Thoracic aorta (tissue), 2 donors: ENCODE measurements around the gene MYO1E. TPM values are rescaled to one million over a fixed set of nuclear protein-coding genes. Genes with fewer than 3 reads are reported as not detected.

Experiments used
- ATAC-seq: fragments of 150-250 bp; one replicate; pipeline ENCODE4 v1.8.0; 2017; ENCODE audit warnings: low read depth; ENCODE audit not compliant: insufficient number of reproducible peaks, low FRiP score
- DNase-seq: peaks from one replicate; pipeline ENCODE4 v3.0.0-alpha.2; 2020; ENCODE audit warnings: low spot score
- H3K27ac ChIP-seq, 2 donors: fragments of 200-600 bp; sonication (generic); 1 replicate in 1 of 2; 2 replicates in 1 of 2; pipeline ENCODE4 v1.5.1; 2016; ENCODE audit warnings: mild to moderate bottlenecking in 2 of 2, moderate library complexity in 2 of 2
- H3K27me3 ChIP-seq: fragments of 200-600 bp; sonication (generic); replicated peaks from 2 replicates; pipeline ENCODE4 v1.6.0; 2016; ENCODE audit warnings: mild to moderate bottlenecking; ENCODE audit not compliant: insufficient read depth
- H3K36me3 ChIP-seq: fragments of 200-600 bp; sonication (generic); one replicate; pipeline ENCODE4 v1.5.1; 2016
- H3K4me1 ChIP-seq, 2 donors: fragments of 200-600 bp; sonication (generic); 1 replicate in 1 of 2; 2 replicates in 1 of 2; pipeline versions ENCODE4 v1.5.1 to v1.6.0; 2016; ENCODE audit warnings: low read depth in 2 of 2, mild to moderate bottlenecking in 1 of 2; ENCODE audit not compliant: control insufficient read depth in 1 of 2
- H3K4me3 ChIP-seq: fragments of 200-600 bp; sonication (generic); 2 replicates; pipeline ENCODE4 v1.5.1; 2016; ENCODE audit warnings: mild to moderate bottlenecking
- H3K9me3 ChIP-seq: fragments of 200-600 bp; sonication (generic); 2 replicates; pipeline ENCODE4 v1.5.1; 2016
- CTCF ChIP-seq: fragments of 200-600 bp; sonication (generic); IDR thresholded peaks from one replicate; pipeline ENCODE4 v1.5.1; 2019; ENCODE audit warnings: antibody characterized with exemption
- total RNA-seq, 2 donors: library from RNA; depleted of rRNA; stranded (reverse); fragments of >200 nt; gene quantifications; one replicate each; pipeline versions ENCODE4 v1.1.0 to v1.2.3, GENCODE V29; 2016

MYO1E gene
- total RNA-seq, 2 donors from 2014 or later: 56.2 to 121 TPM

- DNase-seq (no peak), ATAC-seq (no peak)
- Histone ChIP-seq H3K4me3 (no peak overlapping the region), H3K9me3 (no peaks in the 10 kb centered on the region), H3K27ac (peak overlapping the region; percentile 29 to 30), H3K36me3 (peaks cover 8% of the 10 kb centered on the region), H3K27me3 (no peaks in the 10 kb centered on the region), H3K4me1 (peaks cover 15 to 20% of the 10 kb centered on the region in 2 donors)
- TF ChIP-seq CTCF: peak; percentile 50
These were observed 197.5 kb downstream of the MYO1E start for GRCh38 chr15:59174835-59175831.

GRCh38 chr15:59174151-59174834 is 198.4 kb downstream of the MYO1E start:
- Histone ChIP-seq H3K4me1 (peaks cover 20 to 27% of the 10 kb centered on the region in 2 donors), H3K27ac (peak overlapping the region in 1 of 2 donors; percentile 30), H3K27me3 (no peaks in the 10 kb centered on the region), H3K4me3 (no peak overlapping the region), H3K9me3 (no peaks in the 10 kb centered on the region), H3K36me3 (peaks cover 8% of the 10 kb centered on the region)
- DNase-seq (no peak), ATAC-seq (no peak)
- no peak for TF ChIP-seq CTCF

GRCh38 chr15:59173194-59173593 is 199.5 kb downstream of the MYO1E start:
- Histone ChIP-seq H3K27ac (no peak overlapping the region), H3K27me3 (no peaks in the 10 kb centered on the region), H3K9me3 (no peaks in the 10 kb centered on the region), H3K4me3 (no peak overlapping the region), H3K36me3 (peaks cover 5% of the 10 kb centered on the region), H3K4me1 (peaks cover 29 to 38% of the 10 kb centered on the region in 2 donors)
- TF ChIP-seq CTCF: no peak
- DNase-seq (no peak), ATAC-seq (no peak)

- H3K4me3 ChIP-seq: no peak overlapping the region
- ATAC-seq (no peak), DNase-seq (no peak)
- no peak overlapping the region for H3K27ac ChIP-seq
- H3K27me3 ChIP-seq: no peaks in the 10 kb centered on the region
- peaks cover 33 to 40% of the 10 kb centered on the region in 2 donors for H3K4me1 ChIP-seq
- no peak for TF ChIP-seq CTCF
- H3K36me3 ChIP-seq: peaks cover under 1% of the 10 kb centered on the region
- no peaks in the 10 kb centered on the region for H3K9me3 ChIP-seq
These were observed 200.3 kb downstream of the MYO1E start for GRCh38 chr15:59172289-59172901.

- Histone ChIP-seq H3K27ac (peak overlapping the region; percentile 96 to 98), H3K9me3 (no peaks in the 10 kb centered on the region), H3K4me3 (no peak overlapping the region), H3K36me3 (no peaks in the 10 kb centered on the region), H3K4me1 (peaks cover 45 to 54% of the 10 kb centered on the region in 2 donors), H3K27me3 (no peaks in the 10 kb centered on the region)
- no peak for DNase-seq
- ATAC-seq: no peak
- TF ChIP-seq CTCF: no peak
These were observed 201.6 kb downstream of the MYO1E start for GRCh38 chr15:59171067-59171397.
